Germinal center (tissue), 1 donor: ENCODE results near the gene ARL6IP4.
"Not testable (repeated sequence)": the region's sequence is repeated elsewhere in the genome, so short reads cannot be mapped to it uniquely, and the experiment has no call there.

Experiments
- DNase-seq: peaks from one replicate; pipeline ENCODE4 v3.0.0; 2012; ENCODE audit warnings: mixed read lengths, low spot score

ARL6IP4 gene

GRCh38 chr12:123013185-123014095 is 33.0 kb downstream of the ARL6IP4 start:
- DNase-seq = no peak

GRCh38 chr12:123014473-123014872 is 34.0 kb downstream of the ARL6IP4 start:
- DNase-seq = not testable (repeated sequence)

- DNase-seq = no peak
Observed at GRCh38 chr12:123017753-123018152, 37.3 kb downstream of the ARL6IP4 start.

- DNase-seq = no peak
Observed at GRCh38 chr12:123019841-123020138, 39.3 kb downstream of the ARL6IP4 start.

GRCh38 chr12:123021688-123022604 is 41.5 kb downstream of the ARL6IP4 start:
- DNase-seq = no peak

GRCh38 chr12:123022846-123023245 is 42.4 kb downstream of the ARL6IP4 start:
- DNase-seq = no peak

GRCh38 chr12:123024819-123025391 is 44.4 kb downstream of the ARL6IP4 start:
- DNase-seq = no peak

- DNase-seq = no peak
Observed at GRCh38 chr12:123026094-123026853, 45.8 kb downstream of the ARL6IP4 start.

- no peak for DNase-seq
Observed at GRCh38 chr12:123027726-123028445, 47.4 kb downstream of the ARL6IP4 start.

- no peak for DNase-seq
Observed at GRCh38 chr12:123028475-123028874, 48.0 kb downstream of the ARL6IP4 start.

- DNase-seq = no peak
Observed at GRCh38 chr12:123029550-123029949, 49.1 kb downstream of the ARL6IP4 start.

- no peak for DNase-seq
Observed at GRCh38 chr12:123030686-123031085, 50.2 kb downstream of the ARL6IP4 start.

GRCh38 chr12:123031171-123031845 is 50.8 kb downstream of the ARL6IP4 start:
- no peak for DNase-seq
